ENCODE measurements around the gene NEUROG2. TPM values are rescaled to one million over a fixed set of nuclear protein-coding genes. Genes with fewer than 3 reads are reported as not detected.
"Not testable (repeated sequence)": the region's sequence is repeated elsewhere in the genome, so short reads cannot be mapped to it uniquely, and the experiment has no call there.

NEUROG2 gene
- total RNA-seq, 2 experiments from 2014 or later = not detected

DNA sequence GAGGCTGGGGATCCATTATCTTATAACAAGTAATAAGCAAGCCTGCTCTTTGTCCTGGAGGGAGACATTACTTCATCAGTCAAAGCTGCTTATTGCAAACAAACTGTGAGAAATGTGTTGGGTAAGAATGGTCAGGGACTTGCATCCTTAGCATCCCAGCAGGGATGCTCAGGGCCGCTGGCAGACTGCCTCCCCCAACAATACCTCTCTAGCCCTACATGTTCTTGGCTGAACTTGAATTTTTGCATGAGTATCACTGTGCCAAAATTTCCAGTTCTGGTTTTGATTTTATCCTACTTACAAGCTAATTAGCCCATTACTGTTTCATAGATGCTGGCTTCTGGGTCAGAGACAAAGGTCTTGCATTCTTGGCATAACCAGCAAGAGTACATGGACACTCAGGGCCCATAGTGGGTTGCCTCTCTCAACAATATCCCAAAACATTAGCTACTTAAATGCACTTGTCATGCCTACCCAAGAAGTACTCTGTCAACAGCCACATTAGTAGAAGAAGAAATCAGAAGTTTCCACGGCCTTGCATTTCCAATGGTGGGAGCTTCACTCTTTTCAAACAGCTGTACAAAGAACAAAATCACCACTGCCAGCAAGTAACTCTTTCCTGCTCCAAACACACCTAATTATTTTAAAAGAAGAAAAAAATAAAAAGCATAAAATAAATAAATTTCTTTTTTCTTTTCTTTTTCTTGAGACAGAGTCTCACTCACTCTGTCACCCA, 41.9 kb upstream of the NEUROG2 start:
- no peaks in the 10 kb centered on the region for H3K27me3 Mint-ChIP-seq
- no peaks in the 10 kb centered on the region for H3K27me3 ChIP-seq (ENCODE audit: control insufficient read depth in 1 of 2, insufficient read depth in 2 of 2, low read length in 2 of 2)
- H3K9me3 Mint-ChIP-seq = no peaks in the 10 kb centered on the region
- no peak overlapping the region for H3K4me3 Mint-ChIP-seq
- CTCF ChIA-PET = interaction anchor here (0.6 kb wide), 1 partner anchor 246 kb away, joined by 3 read pairs; no protein-coding TSS in a partner anchor
- peaks cover 22% of the 10 kb centered on the region for H3K36me3 Mint-ChIP-seq (ENCODE audit: low read depth)
- intact Hi-C loops (cut with DNase I, micrococcal nuclease) = no loop called here
- TF ChIP-seq, protein P1, sequence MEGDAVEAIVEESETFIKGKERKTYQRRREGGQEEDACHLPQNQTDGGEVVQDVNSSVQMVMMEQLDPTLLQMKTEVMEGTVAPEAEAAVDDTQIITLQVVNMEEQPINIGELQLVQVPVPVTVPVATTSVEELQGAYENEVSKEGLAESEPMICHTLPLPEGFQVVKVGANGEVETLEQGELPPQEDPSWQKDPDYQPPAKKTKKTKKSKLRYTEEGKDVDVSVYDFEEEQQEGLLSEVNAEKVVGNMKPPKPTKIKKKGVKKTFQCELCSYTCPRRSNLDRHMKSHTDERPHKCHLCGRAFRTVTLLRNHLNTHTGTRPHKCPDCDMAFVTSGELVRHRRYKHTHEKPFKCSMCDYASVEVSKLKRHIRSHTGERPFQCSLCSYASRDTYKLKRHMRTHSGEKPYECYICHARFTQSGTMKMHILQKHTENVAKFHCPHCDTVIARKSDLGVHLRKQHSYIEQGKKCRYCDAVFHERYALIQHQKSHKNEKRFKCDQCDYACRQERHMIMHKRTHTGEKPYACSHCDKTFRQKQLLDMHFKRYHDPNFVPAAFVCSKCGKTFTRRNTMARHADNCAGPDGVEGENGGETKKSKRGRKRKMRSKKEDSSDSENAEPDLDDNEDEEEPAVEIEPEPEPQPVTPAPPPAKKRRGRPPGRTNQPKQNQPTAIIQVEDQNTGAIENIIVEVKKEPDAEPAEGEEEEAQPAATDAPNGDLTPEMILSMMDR (IDR thresholded peaks at IDR 0.05) = no peak
- no peaks in the 10 kb centered on the region for H3K36me3 ChIP-seq (ENCODE audit: insufficient read depth, low read length)
- H3K4me1 ChIP-seq (ENCODE audit: insufficient read depth, low read length) = no peaks in the 10 kb centered on the region
- POLR2A ChIA-PET = no interaction called here
- H3K27ac ChIP-seq (ENCODE audit: low read depth in 1 of 2, low read length in 2 of 2) = no peak overlapping the region
- ATAC-seq (ENCODE audit: poor library complexity) (no peak), DNase-seq (no peak)
- no peaks in the 10 kb centered on the region for H3K9me3 ChIP-seq (ENCODE audit: control insufficient read depth in 1 of 2, insufficient read depth in 1 of 2, low read length in 2 of 2)
- H3K4me3 ChIP-seq (ENCODE audit: low read length) = no peak overlapping the region
- no peak overlapping the region for H3K27ac Mint-ChIP-seq
- H3K4me1 Mint-ChIP-seq (ENCODE audit: low read depth) = no peaks in the 10 kb centered on the region

DNA sequence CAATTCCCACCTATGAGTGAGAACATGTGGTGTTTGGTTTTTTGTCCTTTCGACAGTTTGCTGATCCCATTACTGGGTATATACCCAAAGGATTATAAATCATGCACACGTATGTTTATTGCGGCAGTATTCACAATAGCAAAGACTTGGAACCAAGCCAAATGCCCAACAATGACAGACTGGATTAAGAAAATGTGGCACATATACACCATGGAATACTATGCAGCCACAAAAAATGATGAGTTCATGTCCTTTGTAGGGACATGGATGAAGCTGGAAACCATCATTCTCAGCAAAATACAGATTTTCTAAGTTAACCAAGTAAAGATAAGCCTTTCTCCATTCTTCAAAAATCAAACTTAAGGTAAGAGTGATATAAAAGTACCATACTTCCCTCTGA, 38.3 kb upstream of the NEUROG2 start:
- H3K4me1 Mint-ChIP-seq (ENCODE audit: low read depth); H3K9me3 Mint-ChIP-seq; H3K27me3 ChIP-seq (ENCODE audit: control insufficient read depth in 1 of 2, insufficient read depth in 2 of 2, low read length in 2 of 2); ATAC-seq (ENCODE audit: poor library complexity); H3K4me3 ChIP-seq (ENCODE audit: low read length); H3K36me3 Mint-ChIP-seq (ENCODE audit: low read depth); H3K9me3 ChIP-seq (ENCODE audit: control insufficient read depth in 1 of 2, insufficient read depth in 1 of 2, low read length in 2 of 2); H3K27me3 Mint-ChIP-seq; H3K36me3 ChIP-seq (ENCODE audit: insufficient read depth, low read length); CTCF ChIA-PET; H3K27ac Mint-ChIP-seq; POLR2A ChIA-PET; H3K27ac ChIP-seq (ENCODE audit: low read depth in 1 of 2, low read length in 2 of 2); intact Hi-C loops (cut with DNase I, micrococcal nuclease); DNase-seq; H3K4me3 Mint-ChIP-seq; H3K4me1 ChIP-seq (ENCODE audit: insufficient read depth, low read length): not testable (repeated sequence)

DNA sequence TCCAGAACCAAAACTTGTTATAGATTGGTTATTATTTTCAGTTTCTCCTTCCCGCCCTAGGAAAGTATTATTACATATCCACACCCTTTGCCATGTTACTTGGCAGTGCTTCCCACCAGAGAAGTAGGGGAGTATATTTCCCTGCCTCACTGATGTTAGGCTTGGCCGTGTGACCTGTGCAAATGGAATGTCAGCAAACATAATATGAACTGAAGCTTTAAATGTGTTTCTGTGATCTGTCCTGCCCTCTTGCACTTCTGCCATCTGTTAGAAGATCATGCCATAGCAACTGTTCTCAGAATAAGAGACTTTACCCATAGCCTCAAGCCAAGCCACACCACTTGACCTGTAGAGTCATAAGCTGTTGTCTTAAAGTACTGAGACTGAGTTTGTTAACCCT, 36.7 kb upstream of the NEUROG2 start:
- no peaks in the 10 kb centered on the region for H3K9me3 ChIP-seq (ENCODE audit: control insufficient read depth in 1 of 2, insufficient read depth in 1 of 2, low read length in 2 of 2)
- TF ChIP-seq, protein P1 (IDR thresholded peaks at IDR 0.05) = no peak
- H3K4me3 Mint-ChIP-seq = no peak overlapping the region
- CTCF ChIA-PET = no interaction called here
- H3K9me3 Mint-ChIP-seq = no peaks in the 10 kb centered on the region
- no peak overlapping the region for H3K27ac ChIP-seq (ENCODE audit: low read depth in 1 of 2, low read length in 2 of 2)
- H3K36me3 Mint-ChIP-seq (ENCODE audit: low read depth) = peaks cover 4% of the 10 kb centered on the region
- no peaks in the 10 kb centered on the region for H3K4me1 ChIP-seq (ENCODE audit: insufficient read depth, low read length)
- H3K36me3 ChIP-seq (ENCODE audit: insufficient read depth, low read length) = no peaks in the 10 kb centered on the region
- ATAC-seq (ENCODE audit: poor library complexity) = no peak
- no peak for DNase-seq
- no peak overlapping the region for H3K27ac Mint-ChIP-seq
- H3K4me3 ChIP-seq (ENCODE audit: low read length) = no peak overlapping the region
- no peaks in the 10 kb centered on the region for H3K27me3 Mint-ChIP-seq
- no peaks in the 10 kb centered on the region for H3K27me3 ChIP-seq (ENCODE audit: control insufficient read depth in 1 of 2, insufficient read depth in 2 of 2, low read length in 2 of 2)
- POLR2A ChIA-PET = no interaction called here
- no peaks in the 10 kb centered on the region for H3K4me1 Mint-ChIP-seq (ENCODE audit: low read depth)
- intact Hi-C loops (cut with DNase I, micrococcal nuclease) = no loop called here

DNA sequence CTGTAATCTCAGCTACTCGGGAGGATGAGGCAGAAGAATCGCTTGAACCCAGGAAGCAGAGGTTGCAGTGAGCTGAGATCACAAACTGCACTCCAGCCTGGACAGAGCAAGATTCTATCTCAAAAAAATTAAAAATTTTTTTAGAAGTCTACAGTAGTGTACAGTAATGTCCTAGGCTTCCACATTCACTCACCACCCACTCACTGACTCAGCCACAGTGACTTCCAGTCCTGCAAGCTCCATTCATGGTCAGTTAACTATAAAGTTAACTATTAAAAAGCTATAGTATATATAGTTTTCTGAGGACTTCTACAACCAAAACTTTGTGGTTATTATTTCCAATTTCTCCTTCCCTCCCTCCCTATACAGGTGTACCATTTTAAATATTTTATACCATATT, 34.7 kb upstream of the NEUROG2 start:
- H3K36me3 Mint-ChIP-seq (ENCODE audit: low read depth) = peaks cover 4% of the 10 kb centered on the region
- TF ChIP-seq, protein P1 (IDR thresholded peaks at IDR 0.05) = no peak
- no peaks in the 10 kb centered on the region for H3K27me3 Mint-ChIP-seq
- H3K4me1 Mint-ChIP-seq (ENCODE audit: low read depth) = no peaks in the 10 kb centered on the region
- POLR2A ChIA-PET = no interaction called here
- no peak for DNase-seq
- intact Hi-C loops (cut with DNase I, micrococcal nuclease) = no loop called here
- Histone ChIP-seq H3K9me3 (ENCODE audit: control insufficient read depth in 1 of 2, insufficient read depth in 1 of 2, low read length in 2 of 2) (no peaks in the 10 kb centered on the region), H3K27ac (ENCODE audit: low read depth in 1 of 2, low read length in 2 of 2) (no peak overlapping the region), H3K4me1 (ENCODE audit: insufficient read depth, low read length) (no peaks in the 10 kb centered on the region), H3K36me3 (ENCODE audit: insufficient read depth, low read length) (no peaks in the 10 kb centered on the region), H3K4me3 (ENCODE audit: low read length) (no peak overlapping the region), H3K27me3 (ENCODE audit: control insufficient read depth in 1 of 2, insufficient read depth in 2 of 2, low read length in 2 of 2) (no peaks in the 10 kb centered on the region)
- no peak for ATAC-seq (ENCODE audit: poor library complexity)
- CTCF ChIA-PET = interaction anchor here (0.8 kb wide), 1 partner anchor 10 kb away, joined by 3 read pairs; no protein-coding TSS in a partner anchor
- no peak overlapping the region for H3K27ac Mint-ChIP-seq
- H3K9me3 Mint-ChIP-seq = no peaks in the 10 kb centered on the region
- no peak overlapping the region for H3K4me3 Mint-ChIP-seq

Data from CD4-positive, alpha-beta T cell (primary cell).